ENCODE results near the gene NUP98. TPM values are rescaled to one million over a fixed set of nuclear protein-coding genes. Genes with fewer than 3 reads are reported as not detected.

NUP98 gene
- total and polyA plus RNA-seq, 11 donors, result 13.2 to 77.9 (median 45.3) TPM

GRCh38 chr11:3686751-3687150 is 110.6 kb downstream of the NUP98 start:
- Histone ChIP-seq H3K9me3 (no peaks in the 10 kb centered on the region), H3K27me3 (no peaks in the 10 kb centered on the region), H3K4me3 (no peak overlapping the region), H3K27ac (no peak overlapping the region), H3K4me1 (peaks cover 0 to 15% (median 0%) of the 10 kb centered on the region in 12 donors), H3K36me3 (peaks cover 0 to 100% (median 95%) of the 10 kb centered on the region in 9 donors)
- intact Hi-C loops (cut with DNase I), result no loop called here
- WGBS, 4 donors, result 75 to 98% (median 78%) methylated on average over 4 of the region's 4 CpGs
- TF ChIP-seq POLR2A (IDR thresholded peaks at IDR 0.05) (no peak), CTCF (IDR thresholded peaks at IDR 0.05) (no peak)
- no peak for DNase-seq
- ATAC-seq, result no peak

- Histone ChIP-seq H3K27ac (peak overlapping the region in 1 of 12 donors; percentile 53), H3K4me1 (peaks cover 0 to 15% (median 0%) of the 10 kb centered on the region in 12 donors), H3K9me3 (no peaks in the 10 kb centered on the region), H3K4me3 (no peak overlapping the region), H3K36me3 (peaks cover 0 to 100% (median 95%) of the 10 kb centered on the region in 9 donors), H3K27me3 (no peaks in the 10 kb centered on the region)
- intact Hi-C loops (cut with DNase I), result no loop called here
- 57 to 68% (median 64%) methylated on average over 7 of the region's 7 CpGs for WGBS, 4 donors
- TF ChIP-seq CTCF (IDR thresholded peaks at IDR 0.05) (no peak), POLR2A (IDR thresholded peaks at IDR 0.05) (no peak)
- DNase-seq (peak in 1 of 5 donors; percentile 33), ATAC-seq (peak; percentile 40 to 76 (median 62))
These were observed 111.4 kb downstream of the NUP98 start for GRCh38 chr11:3685923-3686322.

- TF ChIP-seq POLR2A (IDR thresholded peaks at IDR 0.05) (no peak), CTCF (IDR thresholded peaks at IDR 0.05) (no peak)
- no peaks in the 10 kb centered on the region for H3K27me3 ChIP-seq
- ATAC-seq (peak in 3 of 4 donors; percentile 14 to 52 (median 39)), DNase-seq (no peak)
- H3K9me3 ChIP-seq, result no peaks in the 10 kb centered on the region
- peaks cover 0 to 100% (median 95%) of the 10 kb centered on the region in 9 donors for H3K36me3 ChIP-seq
- WGBS, 4 donors, result 50 to 54% (median 51%) methylated on average over 2 of the region's 2 CpGs
- H3K27ac ChIP-seq, result peak overlapping the region in 1 of 12 donors; percentile 2
- peaks cover 0 to 15% (median 0%) of the 10 kb centered on the region in 12 donors for H3K4me1 ChIP-seq
- intact Hi-C loops (cut with DNase I), result no loop called here
- H3K4me3 ChIP-seq, result no peak overlapping the region
These were observed 112.6 kb downstream of the NUP98 start for GRCh38 chr11:3684819-3685172.

GRCh38 chr11:3684129-3684818 is 113.1 kb downstream of the NUP98 start:
- DNase-seq, result no peak
- no peak for TF ChIP-seq POLR2A (IDR thresholded peaks at IDR 0.05)
- TF ChIP-seq CTCF (IDR thresholded peaks at IDR 0.05), result no peak
- intact Hi-C loops (cut with DNase I), result no loop called here
- Histone ChIP-seq H3K4me3 (no peak overlapping the region), H3K27me3 (no peaks in the 10 kb centered on the region), H3K9me3 (no peaks in the 10 kb centered on the region), H3K36me3 (peaks cover 0 to 100% (median 95%) of the 10 kb centered on the region in 9 donors), H3K4me1 (peaks cover 0 to 15% (median 0%) of the 10 kb centered on the region in 12 donors), H3K27ac (peak overlapping the region in 3 of 12 donors; percentile 2 to 41 (median 24))
- WGBS, 4 donors, result 92 to 97% (median 95%) methylated on average over 12 of the region's 12 CpGs
- ATAC-seq, result no peak

Measured in heart left ventricle (tissue), 16 donors.